ENCODE measurements around the gene DOC2A. TPM values are rescaled to one million over a fixed set of nuclear protein-coding genes. Genes with fewer than 3 reads are reported as not detected.

The DOC2A gene
- total and polyA plus RNA-seq, 9 of the 15 experiments (the other 6 are each of a cell fraction or from before 2014, with no cell fraction given): 0.03 to 0.38 (median 0.28) TPM; not detected in 1

GRCh38 chr16:30052671-30053372 lies 42.0 kb upstream of the DOC2A start (continued):
- peak; percentile 91 for TF ChIP-seq CXXC5 (CRISPR knock-in tag; IDR thresholded peaks at IDR 0.05)
- TF ChIP-seq PTBP1 (IDR thresholded peaks at IDR 0.05; ENCODE audit: low read depth, low read length): no peak
- TF ChIP-seq BRD4 (IDR thresholded peaks at IDR 0.05): no peak
- peak in 1 of 3 experiments; percentile 49; a peak in 1 of 6 replicates for TF ChIP-seq ZBTB11 (CRISPR knock-in tag; IDR thresholded peaks at IDR 0.05)
- 0 out of 2 replicates have a peak, but pooled peaks have one; percentile 24 for TF ChIP-seq ETV1 (tag; conservative IDR thresholded peaks at IDR 0.05; ENCODE audit: low read depth)
- TF ChIP-seq, protein P1, sequence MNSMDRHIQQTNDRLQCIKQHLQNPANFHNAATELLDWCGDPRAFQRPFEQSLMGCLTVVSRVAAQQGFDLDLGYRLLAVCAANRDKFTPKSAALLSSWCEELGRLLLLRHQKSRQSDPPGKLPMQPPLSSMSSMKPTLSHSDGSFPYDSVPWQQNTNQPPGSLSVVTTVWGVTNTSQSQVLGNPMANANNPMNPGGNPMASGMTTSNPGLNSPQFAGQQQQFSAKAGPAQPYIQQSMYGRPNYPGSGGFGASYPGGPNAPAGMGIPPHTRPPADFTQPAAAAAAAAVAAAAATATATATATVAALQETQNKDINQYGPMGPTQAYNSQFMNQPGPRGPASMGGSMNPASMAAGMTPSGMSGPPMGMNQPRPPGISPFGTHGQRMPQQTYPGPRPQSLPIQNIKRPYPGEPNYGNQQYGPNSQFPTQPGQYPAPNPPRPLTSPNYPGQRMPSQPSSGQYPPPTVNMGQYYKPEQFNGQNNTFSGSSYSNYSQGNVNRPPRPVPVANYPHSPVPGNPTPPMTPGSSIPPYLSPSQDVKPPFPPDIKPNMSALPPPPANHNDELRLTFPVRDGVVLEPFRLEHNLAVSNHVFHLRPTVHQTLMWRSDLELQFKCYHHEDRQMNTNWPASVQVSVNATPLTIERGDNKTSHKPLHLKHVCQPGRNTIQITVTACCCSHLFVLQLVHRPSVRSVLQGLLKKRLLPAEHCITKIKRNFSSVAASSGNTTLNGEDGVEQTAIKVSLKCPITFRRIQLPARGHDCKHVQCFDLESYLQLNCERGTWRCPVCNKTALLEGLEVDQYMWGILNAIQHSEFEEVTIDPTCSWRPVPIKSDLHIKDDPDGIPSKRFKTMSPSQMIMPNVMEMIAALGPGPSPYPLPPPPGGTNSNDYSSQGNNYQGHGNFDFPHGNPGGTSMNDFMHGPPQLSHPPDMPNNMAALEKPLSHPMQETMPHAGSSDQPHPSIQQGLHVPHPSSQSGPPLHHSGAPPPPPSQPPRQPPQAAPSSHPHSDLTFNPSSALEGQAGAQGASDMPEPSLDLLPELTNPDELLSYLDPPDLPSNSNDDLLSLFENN (IDR thresholded peaks at IDR 0.05; ENCODE audit: low read depth in 2 of 2, low read length in 2 of 2): no peak
- TF ChIP-seq CBX3 (IDR thresholded peaks at IDR 0.05; ENCODE audit: borderline replicate concordance in 1 of 2, low read length in 2 of 2): peak in 1 of 2 experiments; percentile 98; a peak in 2 of 3 replicates
- TF ChIP-seq, protein P2, sequence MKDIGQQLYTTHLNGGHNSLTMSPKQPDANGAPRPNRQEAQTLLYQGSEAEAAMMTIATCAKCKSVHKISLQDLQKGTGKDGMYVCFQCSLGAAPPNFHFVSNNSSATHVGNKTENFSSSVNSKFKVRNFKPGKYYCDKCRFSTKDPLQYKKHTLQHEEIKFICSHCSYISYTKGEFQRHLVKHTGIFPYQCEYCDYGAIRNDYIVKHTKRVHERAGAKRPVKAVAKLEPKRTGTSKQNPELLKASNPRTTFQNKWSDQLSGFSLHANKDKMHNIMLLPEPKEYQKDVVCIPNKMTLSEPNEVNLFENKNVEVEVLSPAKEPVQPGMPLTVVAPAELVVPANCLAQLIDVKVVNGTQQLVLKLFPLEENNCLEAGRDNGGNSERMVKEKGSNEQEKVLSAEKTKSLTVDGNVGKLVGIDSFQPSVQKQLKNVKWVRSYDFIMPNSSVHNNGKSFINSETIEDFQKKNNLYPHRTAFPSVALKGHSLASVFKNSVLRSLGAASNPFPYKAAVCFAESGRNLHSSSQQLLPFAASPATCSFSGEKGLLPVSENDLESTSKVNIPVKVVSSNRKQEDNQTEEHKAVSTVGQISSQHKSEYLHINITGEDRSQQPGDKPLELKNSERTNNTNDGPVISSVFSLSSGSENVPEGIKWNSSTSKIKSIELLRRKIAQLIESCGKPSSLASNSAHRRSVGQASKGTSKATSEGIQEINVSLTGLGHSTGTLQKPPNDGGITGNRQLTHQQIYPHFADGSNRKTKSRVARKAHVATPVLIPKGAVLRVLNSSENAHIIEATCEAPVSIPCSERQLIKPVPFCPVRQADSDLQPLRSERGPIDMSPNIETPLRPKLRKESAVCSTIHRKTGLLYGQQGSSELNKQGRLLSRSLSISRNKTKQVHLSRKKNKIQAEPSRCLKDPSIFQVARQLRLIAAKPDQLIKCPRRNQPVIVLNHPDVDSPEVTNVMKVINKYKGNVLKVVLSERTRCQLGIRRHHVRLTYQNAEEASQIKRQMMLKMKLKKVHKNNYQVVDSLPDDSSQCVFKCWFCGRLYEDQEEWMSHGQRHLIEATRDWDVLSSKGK (CRISPR knock-in tag; IDR thresholded peaks at IDR 0.05): no peak
- no peak for TF ChIP-seq GTF2B (IDR thresholded peaks at IDR 0.05; ENCODE audit: extremely low read depth, insufficient read length)
- no peak for TF ChIP-seq ZNF764 (CRISPR knock-in tag; IDR thresholded peaks at IDR 0.05; ENCODE audit: low read depth)
- TF ChIP-seq ZNF165 (CRISPR knock-in tag; IDR thresholded peaks at IDR 0.05; ENCODE audit: borderline replicate concordance): no peak
- TF ChIP-seq ARID1B (IDR thresholded peaks at IDR 0.05): 0 out of 2 replicates have a peak, but pooled peaks have one; percentile 17
- no peak for TF ChIP-seq FOXK1 (CRISPR knock-in tag; IDR thresholded peaks at IDR 0.05; ENCODE audit: borderline replicate concordance)
